NCI-H748 treated with DMSO at 0.1 percent for 48 hours (cell line): ENCODE measurements around the gene KRTAP12-1.
A peak's percentile ranks its signal among the peaks of the same experiment; 100 is the strongest.

Experiments used
- DNase-seq: peaks from one replicate; lab custom pipeline; 2025; lab: John Stamatoyannopoulos, UW

The KRTAP12-1 gene

DNA sequence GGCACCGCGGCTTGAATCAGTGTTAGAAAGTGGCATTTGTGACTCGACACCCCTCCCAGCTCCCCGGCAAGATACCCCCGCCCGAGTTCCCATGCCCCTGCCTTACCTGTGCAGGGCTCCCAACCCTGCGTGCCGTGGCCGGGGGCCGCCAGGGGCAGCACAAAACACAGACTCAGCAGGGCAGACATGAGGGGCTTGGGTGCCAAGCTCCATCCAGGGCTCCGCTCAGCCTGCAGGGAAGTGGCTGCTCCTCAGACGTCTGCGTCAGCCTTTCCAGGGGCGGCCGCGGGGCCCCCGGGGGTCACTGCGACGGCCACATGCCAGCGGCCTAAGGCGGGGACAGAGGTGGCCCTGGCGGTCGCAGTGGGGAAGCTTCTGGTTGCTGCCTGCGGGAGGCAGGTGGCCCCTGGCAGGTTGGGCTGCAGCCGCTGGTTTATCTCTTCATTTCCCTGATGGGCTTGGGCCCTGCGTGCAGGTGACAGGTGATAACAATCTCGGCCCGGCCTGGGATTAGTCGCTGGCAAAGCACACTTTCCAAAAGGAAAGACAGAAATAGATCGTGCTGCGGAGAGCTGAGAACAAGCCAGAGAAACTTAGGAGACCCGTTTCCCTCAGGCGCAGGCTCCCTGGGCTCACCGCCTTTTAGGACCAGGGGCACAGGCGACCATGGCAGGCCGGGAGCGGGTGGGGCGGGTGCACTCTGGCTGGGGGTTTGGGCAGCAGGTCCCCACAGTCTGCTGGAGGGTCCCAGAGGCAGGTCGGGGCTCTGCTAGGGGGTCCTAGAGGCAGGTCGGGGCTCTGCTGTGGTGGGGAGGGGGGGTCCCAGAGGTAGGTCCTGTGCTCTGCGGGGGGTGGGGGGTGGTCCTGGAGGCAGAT is 29.6 kb upstream of the KRTAP12-1 start, which contains the start of gene TSPEAR:
Gene TSPEAR (minus strand): TSS at position 246 of the 876 bp plus-strand sequence. CDS start 58 bp downstream, at position 188.
- DNase-seq, result no peak

DNA sequence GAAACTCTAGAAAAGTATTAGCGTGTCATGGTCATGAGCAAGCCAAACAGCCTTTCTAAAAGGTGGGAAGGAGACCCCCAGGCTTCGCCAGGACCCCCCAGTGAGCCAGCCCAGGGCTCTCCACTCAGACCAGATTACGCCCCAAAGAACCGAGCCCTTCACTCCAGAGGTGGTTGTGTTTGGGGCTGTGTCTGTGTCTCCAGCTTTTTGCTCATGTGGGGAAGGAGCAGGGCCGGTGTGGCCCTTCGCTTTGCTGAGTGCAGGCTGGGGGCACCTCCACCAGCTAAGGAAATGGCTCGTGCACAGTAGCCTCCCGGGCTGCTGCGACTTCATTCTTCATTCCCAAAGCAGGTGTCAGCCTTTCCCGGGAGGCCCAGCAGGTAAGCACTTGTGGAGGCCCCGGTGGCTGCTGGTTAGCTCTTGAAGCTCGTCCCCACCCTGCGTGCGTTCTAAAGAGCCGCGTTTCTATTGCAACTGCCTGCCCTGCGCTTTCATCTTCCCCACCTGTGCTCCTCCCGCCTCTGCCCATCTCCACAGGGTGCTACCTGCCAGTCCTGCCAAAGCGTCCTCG is 28.9 kb upstream of the KRTAP12-1 start:
- peak; percentile 64 for DNase-seq

DNA sequence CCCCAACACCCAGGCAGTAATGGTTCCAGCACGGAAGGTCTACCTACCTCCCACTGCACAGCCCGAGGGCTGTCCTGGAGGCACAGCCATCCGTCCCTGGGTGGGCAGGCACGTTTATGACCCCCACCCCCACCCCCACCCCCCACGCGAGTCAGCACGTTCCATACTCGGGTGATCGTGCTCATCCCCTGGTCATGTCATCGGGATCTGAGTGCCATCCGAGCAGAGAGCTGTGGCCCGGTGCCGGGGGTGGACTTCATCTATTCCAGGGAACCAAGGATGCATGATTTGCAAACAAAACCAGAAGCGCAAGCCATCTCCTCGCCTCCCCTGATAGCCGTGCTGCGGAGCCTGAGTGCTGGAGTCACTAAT is 28.3 kb upstream of the KRTAP12-1 start:
- no peak for DNase-seq

DNA sequence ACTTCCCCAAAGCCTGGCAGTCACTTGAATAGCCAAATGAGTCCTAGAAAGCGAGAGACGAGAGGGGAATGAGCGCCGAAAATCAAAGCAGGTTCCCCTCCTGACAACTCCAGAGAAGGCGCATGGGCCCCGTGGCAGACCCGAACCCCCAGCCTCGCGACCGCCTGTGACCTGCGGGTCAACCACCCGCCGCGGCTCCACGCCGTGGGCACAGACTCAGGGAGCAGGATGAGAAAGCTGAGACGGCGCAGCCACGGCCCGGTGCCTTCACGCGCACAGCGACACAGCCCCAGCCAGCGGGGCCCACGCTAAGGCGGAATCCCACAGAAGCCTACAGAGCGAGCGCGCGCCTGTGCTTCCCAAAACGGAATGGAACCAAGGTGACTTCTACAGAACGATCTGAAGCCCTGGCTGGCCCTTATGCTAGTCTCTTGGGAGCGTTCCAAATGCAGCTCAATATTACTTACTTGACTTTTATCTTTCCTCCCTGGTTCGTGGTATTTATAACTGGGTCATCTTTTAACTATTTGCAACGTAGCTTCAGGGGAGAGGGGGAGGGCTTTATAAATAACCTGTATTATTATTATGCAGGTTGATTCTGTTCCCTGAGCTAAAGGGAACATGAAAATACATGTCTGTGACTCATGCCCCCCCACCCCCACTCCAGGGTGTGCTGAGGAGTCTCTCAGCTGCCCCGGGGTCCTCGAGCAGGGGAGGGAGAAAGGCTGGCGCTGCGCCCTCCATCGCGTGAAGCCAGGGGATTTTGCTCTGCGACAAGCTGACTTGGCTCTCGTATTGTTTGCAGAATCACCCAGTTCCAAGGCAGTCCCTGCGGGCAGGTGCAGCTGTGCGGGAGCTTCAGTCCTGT is 27.7 kb upstream of the KRTAP12-1 start:
- DNase-seq, result no peak

DNA sequence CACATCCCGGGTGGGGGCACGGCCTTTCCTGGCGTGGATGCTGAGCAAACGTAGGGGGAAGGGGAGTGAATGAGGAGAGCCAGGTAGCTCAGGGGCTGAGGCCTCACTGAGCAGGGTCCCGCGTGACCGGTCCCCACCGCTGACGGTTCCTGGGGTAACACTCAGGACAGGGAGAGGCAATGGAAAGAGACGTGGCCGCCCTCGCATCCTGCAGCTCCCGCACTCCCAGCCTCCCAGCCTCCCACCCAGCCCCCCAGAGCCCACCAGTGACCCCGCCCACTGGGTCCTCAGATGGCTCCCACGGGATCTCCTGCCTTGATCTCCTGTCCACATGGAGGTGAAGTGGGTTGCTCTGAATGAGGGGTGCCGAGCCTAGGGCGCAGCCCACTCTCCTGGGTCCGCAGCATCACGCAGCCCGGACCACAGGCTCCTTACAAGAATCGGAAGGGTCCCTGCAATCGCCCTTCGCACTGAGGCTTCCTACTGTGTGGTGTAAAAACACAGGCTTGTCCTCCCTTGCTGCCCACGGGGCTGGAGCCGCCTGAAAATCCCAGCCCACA is 27.0 kb upstream of the KRTAP12-1 start:
- no peak for DNase-seq

DNA sequence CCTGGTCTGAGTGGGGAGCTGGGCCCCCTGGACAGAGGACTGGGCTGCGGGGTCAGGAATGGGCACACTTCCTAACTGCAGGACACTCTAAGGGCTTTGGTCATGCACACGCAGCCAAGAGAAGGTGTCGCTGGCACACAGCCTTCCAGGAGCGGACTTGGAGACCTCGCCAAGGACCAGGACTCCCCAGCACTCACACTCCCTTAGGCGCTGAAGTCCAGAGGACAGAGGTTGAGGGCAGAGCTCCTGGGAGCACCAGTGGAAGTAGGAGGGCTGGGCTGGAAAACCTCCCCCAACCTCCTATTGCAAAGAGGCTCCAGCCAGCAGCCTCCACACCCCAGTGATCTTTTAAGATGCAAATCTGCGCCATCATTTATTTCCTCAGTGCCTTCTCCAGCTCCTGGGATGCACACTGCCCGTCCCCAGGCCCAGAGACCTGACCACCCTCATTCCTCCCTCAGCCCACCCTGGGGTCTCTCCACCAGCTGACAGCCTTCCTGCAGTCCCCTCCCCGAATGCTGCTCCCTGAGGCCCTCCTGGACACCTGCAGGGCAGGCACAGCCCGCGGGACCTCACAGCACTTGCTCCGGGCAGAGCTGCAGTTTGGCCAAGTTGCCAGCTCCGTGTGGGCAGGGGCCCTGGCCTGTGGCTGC is 26.4 kb upstream of the KRTAP12-1 start:
- no peak for DNase-seq

DNA sequence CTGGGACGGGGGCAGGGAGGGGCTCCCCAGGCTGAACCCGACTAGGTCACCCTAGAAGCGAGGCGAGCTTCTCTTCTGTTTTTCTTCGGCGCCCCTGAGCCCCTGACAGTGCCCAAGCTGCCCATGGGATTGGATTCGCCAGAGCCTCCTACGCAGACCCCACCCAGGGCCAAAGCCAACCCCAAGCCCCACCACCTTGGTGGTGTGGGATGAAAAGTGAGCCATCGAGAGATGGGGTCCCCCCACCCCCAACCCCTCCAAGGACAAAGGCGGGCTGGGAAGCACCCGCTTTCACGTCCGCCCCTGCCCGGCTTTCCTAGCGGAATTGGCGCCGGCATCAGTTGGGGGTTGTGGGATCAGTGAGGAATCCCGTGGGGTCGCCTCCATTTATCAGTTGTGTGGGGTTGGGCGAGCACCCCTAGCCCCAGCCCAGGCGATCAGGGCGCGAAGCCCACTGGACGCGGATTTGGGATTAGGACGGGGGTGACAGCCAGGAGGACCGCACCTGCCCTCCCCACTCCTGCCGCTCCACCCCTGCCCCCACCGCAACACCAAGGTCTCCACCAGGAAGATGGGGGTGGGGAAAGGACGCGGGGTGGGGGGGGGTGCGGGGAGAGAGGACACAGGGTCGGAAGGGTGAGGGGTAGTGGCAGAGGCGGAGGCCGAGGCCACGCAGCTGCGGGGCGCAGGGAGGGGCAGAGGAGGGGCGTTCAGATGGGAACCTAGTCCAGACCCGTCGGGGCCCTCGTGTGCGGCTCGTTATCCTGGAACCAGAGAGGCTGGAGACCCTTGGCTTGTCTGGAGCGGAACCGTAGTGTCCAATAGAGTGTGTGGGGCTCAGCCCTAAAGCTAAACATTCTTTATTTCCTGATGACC is 25.0 kb upstream of the KRTAP12-1 start:
- DNase-seq, result no peak

DNA sequence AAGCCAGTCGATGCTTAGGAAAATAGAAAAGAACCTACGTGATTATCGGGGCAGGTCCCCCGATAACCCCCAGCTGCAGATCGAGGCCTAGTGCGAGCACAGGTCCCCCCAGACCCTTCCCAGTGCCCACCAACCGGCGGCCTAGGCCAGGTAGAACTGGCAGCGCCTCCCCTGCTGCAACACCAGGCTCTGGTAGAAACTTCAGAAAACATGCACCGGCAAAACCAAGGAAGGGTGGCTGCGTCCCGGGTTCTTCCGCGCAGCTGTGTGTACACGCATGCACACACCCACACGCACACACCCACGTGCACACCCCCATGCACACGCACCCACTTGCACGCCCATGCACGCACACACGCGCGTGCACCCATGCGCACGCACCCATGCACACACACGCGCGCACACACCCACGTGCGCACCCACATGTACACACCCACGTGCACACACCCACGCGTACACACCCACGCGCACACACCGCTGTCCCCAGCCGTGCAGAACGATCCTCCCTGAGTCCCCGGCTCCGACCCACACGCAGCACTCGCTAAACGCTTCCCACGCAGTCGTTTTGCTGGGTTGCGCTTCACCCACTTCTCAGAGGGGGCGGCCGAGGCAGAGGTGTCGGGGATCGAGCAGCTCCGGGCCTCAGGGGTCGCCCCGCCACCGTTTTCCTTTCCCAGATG is 24.2 kb upstream of the KRTAP12-1 start:
- no peak for DNase-seq

DNA sequence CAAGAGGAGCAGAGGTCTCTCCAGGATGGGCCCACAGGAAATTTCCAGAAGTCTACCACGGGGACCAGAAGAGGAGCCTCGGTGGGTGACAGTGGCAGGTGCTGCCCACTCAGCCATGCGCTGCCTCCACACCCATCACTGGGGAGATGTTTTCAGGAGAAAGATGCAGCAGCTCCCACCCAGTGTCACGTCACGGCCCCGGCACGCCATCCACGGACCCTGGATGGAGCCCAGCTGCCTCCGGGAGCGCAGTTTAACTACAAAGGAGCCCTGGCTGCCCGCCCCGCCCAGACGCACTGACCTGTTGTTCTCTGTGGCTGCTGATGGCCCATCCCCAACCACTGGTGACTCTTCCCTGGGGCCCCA is 22.7 kb upstream of the KRTAP12-1 start:
- DNase-seq, result no peak

DNA sequence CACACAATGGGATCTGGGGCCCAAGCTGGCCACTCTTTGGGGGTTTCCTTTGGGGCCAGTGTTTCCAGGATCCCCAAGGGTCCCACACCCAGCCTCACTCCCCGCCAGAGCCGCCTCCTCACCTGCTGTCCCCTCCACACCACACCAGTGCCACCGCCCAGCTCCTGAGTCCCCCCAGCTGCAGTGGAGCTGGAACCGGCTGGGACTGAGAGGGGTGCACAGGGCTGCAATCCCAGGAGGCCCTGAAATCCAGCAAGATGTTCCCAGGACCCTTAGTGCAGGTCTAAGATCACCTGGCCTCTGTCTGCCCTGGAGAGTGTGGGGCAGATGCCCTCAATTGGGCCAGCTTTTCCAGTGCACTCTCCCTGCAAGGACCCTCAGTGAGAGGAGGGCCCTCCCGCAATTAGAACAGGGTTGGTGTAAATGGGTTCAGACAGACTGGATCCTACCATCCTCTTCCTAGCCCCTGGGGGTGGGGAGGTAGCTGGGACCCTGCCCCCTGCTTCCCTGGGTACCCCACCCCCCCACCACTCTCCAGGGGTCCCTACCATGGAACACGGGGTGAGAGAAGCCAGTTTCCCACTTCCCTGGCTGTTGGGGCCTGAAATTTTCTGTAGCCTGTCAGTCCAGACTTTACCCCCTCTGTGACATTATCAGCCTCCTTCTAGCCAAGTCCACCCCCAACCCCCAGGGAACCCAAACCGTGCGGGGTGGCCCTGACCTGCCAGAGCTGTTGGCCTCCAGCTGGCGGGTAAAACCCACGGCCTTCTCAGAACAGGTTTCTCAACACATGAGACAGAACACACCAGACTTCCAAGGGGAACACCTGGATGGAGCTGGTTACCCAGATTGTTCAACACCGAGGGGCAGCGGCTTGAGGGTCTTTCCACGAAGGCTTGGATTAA is 22.0 kb upstream of the KRTAP12-1 start:
- DNase-seq, result no peak

DNA sequence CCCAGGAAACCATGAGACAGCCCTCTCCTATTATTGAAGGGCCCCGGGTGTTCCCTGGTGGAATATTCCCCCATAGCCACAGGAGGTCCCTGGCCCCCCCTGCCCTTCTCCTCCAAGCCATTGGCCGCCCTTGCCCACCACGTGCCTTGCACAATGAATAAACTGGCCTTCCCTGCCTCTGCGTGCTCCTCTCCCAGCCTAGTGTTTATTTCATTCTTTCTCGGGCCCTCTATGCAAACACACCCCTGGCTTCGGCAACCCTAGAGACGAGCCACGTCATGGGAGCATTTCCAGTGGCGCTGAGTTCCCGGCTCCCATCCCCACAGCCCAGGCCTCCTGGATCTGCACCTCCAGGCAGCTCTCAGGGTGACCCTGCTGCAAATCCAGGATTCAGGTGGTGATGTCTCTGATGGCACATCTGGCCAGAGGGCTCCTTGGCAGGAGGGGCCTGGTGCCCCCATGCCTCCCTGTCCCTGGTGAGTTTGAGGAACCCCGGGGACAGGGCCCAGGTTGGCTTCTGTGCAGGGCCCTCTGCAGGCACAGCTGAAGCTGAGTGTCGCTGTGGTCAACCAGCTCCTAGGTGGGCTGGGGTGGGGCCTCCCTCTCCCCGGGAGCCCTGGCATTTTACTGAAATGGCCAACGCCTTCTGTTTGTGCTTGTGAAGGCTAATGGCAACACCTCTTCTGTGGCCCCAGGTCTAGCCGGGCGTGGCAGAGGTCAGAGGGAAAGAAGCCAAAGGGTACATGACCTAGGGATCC is 21.2 kb upstream of the KRTAP12-1 start:
- DNase-seq, result no peak

DNA sequence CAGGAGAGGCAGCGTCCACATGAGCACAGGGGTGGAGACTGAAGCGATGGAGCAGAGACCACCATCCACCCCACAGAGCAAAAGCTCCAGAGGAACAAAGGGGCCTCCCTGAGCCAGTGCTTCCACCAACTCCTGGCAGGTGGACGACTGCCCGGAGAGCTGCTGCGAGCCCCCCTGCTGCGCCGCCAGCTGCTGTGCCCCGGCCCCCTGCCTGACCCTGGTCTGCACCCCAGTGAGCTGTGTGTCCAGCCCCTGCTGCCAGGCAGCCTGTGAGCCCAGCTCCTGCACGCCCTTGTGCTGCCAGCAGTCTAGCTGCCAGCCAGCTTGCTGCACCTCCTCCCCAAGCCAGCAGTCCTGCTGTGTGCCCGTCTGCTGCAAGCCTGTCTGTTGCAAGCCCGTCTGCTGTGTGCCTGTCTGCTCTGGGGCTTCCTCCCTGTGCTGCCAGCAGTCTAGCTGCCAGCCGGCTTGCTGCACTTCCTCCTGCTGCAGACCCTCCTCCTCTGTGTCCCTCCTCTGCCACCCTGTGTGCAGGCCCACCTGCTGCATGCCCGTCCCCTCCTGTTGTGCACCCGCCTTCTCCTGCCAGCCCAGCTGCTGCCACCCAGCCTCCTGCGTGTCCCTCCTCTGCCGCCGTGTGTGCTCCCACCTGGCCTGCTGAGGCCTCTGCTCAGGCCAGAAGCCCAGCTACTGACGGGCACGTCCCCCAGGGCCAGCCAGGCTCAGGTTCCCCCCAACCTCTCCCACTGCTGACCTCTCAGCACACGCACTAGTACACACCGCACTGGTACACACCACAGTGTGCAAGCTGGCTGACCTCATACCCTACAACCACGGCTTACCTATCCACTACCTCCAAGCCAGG is 20.4 kb upstream of the KRTAP12-1 start:
- DNase-seq, result no peak

DNA sequence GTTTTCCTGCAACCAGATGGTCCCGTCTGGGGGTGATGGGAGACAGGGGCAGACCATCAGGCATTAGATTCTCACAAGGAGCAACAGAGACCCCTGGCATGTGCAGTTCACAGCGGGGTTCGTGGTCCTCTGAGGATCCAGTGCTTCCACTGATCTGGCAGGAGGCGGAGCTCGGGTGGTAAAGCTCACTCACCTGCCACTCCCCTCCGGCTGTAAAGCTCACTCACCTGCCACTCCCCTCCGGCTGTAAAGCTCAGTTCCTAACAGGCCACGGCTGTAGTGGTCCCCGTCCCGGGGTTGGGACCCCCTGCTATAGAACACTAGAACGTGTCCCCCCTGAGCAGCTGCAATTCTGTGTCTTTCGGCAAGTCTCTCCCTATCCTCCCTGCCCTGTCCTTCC is 19.6 kb upstream of the KRTAP12-1 start:
- no peak for DNase-seq

DNA sequence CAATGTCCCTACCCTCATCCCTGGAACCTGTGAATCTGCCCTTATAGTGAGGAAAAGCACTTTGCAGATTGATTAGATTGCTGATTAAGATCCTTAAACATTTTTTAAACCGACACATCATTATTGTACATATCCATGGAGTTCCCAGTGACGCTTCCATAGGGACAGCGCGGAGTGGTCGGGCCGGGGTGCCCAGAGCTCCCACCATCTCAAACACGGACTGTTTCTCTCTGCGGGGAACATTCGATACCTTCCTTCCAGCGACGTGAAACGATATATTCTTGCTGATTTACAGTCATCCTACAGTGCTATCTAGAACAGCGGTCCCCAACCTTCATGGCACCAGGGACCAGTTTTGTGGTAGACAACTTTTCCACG is 19.0 kb upstream of the KRTAP12-1 start:
- no peak for DNase-seq

DNA sequence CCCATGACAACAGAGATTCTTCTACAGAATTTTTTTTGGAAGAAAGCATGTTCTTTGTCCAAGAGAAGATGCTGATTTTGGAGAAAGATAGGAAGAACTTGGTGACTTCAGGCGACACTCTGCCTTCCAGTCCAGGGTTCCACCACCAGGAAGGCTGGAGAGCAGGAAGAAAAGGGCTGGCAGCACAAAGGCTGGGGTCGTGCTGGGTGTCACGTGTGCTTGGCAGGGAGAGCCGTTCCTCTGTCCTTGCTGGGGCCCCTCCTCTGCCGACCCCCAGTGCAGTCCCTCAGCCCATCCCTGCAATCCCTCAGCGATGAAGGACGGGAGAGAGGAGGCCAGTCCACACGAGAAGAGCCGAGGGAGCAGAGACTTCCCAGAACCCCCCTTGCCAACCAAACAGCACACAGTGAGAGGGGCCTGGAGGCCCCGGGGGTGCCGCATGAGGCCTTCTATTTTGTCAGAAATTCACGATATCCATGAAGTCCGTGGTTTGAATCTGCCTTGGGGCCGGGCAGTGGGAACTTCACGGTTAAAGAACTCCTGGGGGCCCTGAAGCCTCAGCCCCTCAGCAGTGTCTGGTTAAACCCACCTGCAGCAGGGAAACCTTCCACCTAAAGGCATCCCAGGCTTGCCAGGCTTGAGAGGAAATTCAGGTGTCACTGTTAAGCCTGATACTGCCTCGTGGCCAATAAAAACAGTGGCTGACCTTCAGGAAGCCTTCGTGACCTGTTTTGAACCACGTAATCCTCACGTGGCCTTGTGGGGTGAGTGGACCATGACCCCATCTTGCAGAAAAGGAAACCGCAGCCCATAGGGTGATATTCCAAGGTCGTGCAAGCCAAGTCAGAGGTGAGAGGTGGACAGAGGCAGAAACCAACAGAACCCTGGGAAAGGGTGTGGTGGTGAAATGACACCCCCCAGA is 18.4 kb upstream of the KRTAP12-1 start:
- no peak for DNase-seq

DNA sequence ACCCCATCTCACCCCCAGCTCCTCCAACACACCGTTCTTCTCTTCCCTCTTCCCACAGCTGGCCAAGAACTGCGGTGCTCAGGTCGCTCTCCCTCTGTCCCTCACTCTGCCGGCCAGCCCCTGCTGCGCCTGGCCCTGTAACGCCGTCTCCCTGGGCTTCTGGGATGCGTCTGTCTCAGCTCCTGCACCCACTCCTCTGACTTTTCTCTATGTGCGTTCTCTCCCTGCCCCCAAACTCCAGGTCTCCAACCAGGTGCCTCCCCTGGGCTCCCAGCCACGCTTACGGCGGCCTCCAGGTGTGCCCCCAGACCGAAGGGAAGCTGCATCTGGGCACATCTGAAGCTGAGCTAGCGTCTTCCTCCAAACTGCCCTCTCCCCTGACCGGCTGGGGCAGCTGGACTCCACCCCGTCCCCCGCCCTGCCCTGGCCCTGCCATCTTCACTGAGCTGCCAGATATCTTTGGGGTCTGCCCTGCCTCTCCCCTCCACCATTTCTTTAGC is 17.6 kb upstream of the KRTAP12-1 start:
- no peak for DNase-seq
